WTC11 (cell line): ENCODE data around the gene CPSF4. TPM values are rescaled to one million over a fixed set of nuclear protein-coding genes. Genes with fewer than 3 reads are reported as not detected.

Experiments
- ATAC-seq: fragments of 200-7000 bp; cut with Tn5 transposase; 2 replicates; pipeline ENCODE4 v1.10.0; 2021; ENCODE audit warnings: mild to moderate bottlenecking, moderate library complexity
- CTCF ChIA-PET: fragments of 300-600 bp; sonication (Branson Sonifier 250); formaldehyde crosslinking; loops from one replicate; lab custom pipeline; 2021; ENCODE audit warnings: antibody characterized with exemption; lab: Charles Lee
- POLR2A ChIA-PET: fragments of 350-600 bp; sonication (Branson Sonifier 250); formaldehyde crosslinking; loops from one replicate; lab custom pipeline; 2021; ENCODE audit warnings: antibody characterized with exemption; lab: Charles Lee
- DNase-seq: peaks from one replicate; pipeline ENCODE4 v3.0.0; 2021; ENCODE audit warnings: low spot score
- H3K27ac Mint-ChIP-seq: 2 replicates; pipeline ENCODE4 v1.8.0; 2021; ENCODE audit warnings: mixed read lengths
- H3K27me3 Mint-ChIP-seq: 2 replicates; pipeline ENCODE4 v1.8.0; 2021; ENCODE audit warnings: low read depth, mild to moderate bottlenecking, moderate library complexity, mixed read lengths
- H3K36me3 Mint-ChIP-seq: 2 replicates; pipeline ENCODE4 v1.8.0; 2021; ENCODE audit warnings: mixed read lengths
- H3K4me1 Mint-ChIP-seq: 2 replicates; pipeline ENCODE4 v1.8.0; 2022; ENCODE audit warnings: mixed read lengths
- H3K4me3 Mint-ChIP-seq: 2 replicates; pipeline ENCODE4 v1.8.0; 2021; ENCODE audit warnings: mild to moderate bottlenecking, moderate library complexity, mixed read lengths
- H3K9me3 Mint-ChIP-seq: 2 replicates; pipeline ENCODE4 v1.8.0; 2021; ENCODE audit warnings: mixed read lengths
- ATF2 ChIP-seq: sonication (generic); formaldehyde crosslinking; IDR thresholded peaks from 2 replicates; pipeline ENCODE4 v1.8.1; 2022; ENCODE audit warnings: low read depth, missing genetic modification reagents, borderline replicate concordance
- ATF3 ChIP-seq: sonication (generic); formaldehyde crosslinking; conservative IDR thresholded peaks from 2 replicates; pipeline ENCODE4 v1.8.1; 2022; ENCODE audit warnings: mild to moderate bottlenecking, missing genetic modification reagents
- CREB1 ChIP-seq: sonication (generic); formaldehyde crosslinking; IDR thresholded peaks from 2 replicates; pipeline ENCODE4 v1.8.0; 2023; ENCODE audit warnings: mild to moderate bottlenecking, missing genetic modification reagents
- CREM ChIP-seq: sonication (generic); formaldehyde crosslinking; IDR thresholded peaks from 2 replicates; pipeline ENCODE4 v1.8.1; 2022; ENCODE audit warnings: mild to moderate bottlenecking, missing genetic modification reagents, moderate library complexity
- ELF4 ChIP-seq: sonication (generic); formaldehyde crosslinking; IDR thresholded peaks from 2 replicates; pipeline ENCODE4 v1.8.1; 2022; ENCODE audit warnings: low read depth, mild to moderate bottlenecking, moderate library complexity, missing genetic modification reagents
- EMX1 ChIP-seq: fragments of 250-450 bp; sonication (Bioruptor Pico); IDR thresholded peaks from 2 replicates; pipeline ENCODE4 v1.8.0; 2021; ENCODE audit warnings: mild to moderate bottlenecking
- FOXK1 ChIP-seq: sonication (generic); formaldehyde crosslinking; IDR thresholded peaks from 2 replicates; pipeline ENCODE4 v1.8.0; 2022; ENCODE audit warnings: mild to moderate bottlenecking, moderate library complexity, missing genetic modification reagents
- JAZF1 ChIP-seq: fragments of 250-450 bp; sonication (Bioruptor Pico); IDR thresholded peaks from 2 replicates; pipeline ENCODE4 v1.9.0; 2021; ENCODE audit warnings: moderate library complexity, mild to moderate bottlenecking, inconsistent platforms
- MXD4 ChIP-seq: fragments of 250-450 bp; sonication (Bioruptor Pico); IDR thresholded peaks from 2 replicates; pipeline ENCODE4 v1.8.0; 2021; ENCODE audit warnings: mild to moderate bottlenecking, moderate library complexity, borderline replicate concordance
- NFE2L1 ChIP-seq: sonication (generic); formaldehyde crosslinking; IDR thresholded peaks from 2 replicates; pipeline ENCODE4 v1.8.1; 2023; ENCODE audit warnings: missing genetic modification reagents
- TEAD4 ChIP-seq: sonication (generic); formaldehyde crosslinking; IDR thresholded peaks from 2 replicates; pipeline ENCODE4 v1.8.0; 2022; ENCODE audit warnings: mild to moderate bottlenecking, missing genetic modification reagents
- USF2 ChIP-seq: sonication (generic); formaldehyde crosslinking; IDR thresholded peaks from 2 replicates; pipeline ENCODE4 v1.8.1; 2023; ENCODE audit warnings: mild to moderate bottlenecking, missing genetic modification reagents, moderate library complexity
- ZBTB21 ChIP-seq: sonication (generic); formaldehyde crosslinking; IDR thresholded peaks from 2 replicates; pipeline ENCODE4 v1.8.1; 2023; ENCODE audit warnings: mild to moderate bottlenecking, missing genetic modification reagents, borderline replicate concordance
- ZNF121 ChIP-seq: sonication (generic); formaldehyde crosslinking; IDR thresholded peaks from 2 replicates; pipeline ENCODE4 v1.8.0; 2023; ENCODE audit warnings: missing genetic modification reagents
- ZNF138 ChIP-seq: sonication (generic); formaldehyde crosslinking; conservative IDR thresholded peaks from 2 replicates; pipeline ENCODE4 v1.8.1; 2022; ENCODE audit warnings: mild to moderate bottlenecking, moderate library complexity, missing genetic modification reagents
- ZNF396 ChIP-seq: fragments of 250-450 bp; sonication (Bioruptor Pico); IDR thresholded peaks from 2 replicates; pipeline ENCODE4 v1.8.0; 2021; ENCODE audit warnings: mild to moderate bottlenecking, moderate library complexity, borderline replicate concordance
- ZNF512 ChIP-seq: sonication (generic); formaldehyde crosslinking; IDR thresholded peaks from 2 replicates; pipeline ENCODE4 v1.8.1; 2022; ENCODE audit warnings: missing genetic modification reagents, borderline replicate concordance
- total RNA-seq: library from RNA; stranded (reverse); gene quantifications from 3 replicates; pipeline ENCODE4 v1.2.3, GENCODE V29; 2021
- TF ChIP-seq, protein P1 (sequence below): sonication (generic); formaldehyde crosslinking; conservative IDR thresholded peaks from 2 replicates; pipeline ENCODE4 v1.8.1; 2023; ENCODE audit warnings: mild to moderate bottlenecking, low read depth, missing genetic modification reagents, moderate library complexity
- TF ChIP-seq, protein P2 (sequence below): fragments of 250-450 bp; sonication (Bioruptor Pico); IDR thresholded peaks from 2 replicates; pipeline ENCODE4 v1.9.0; 2021; ENCODE audit warnings: moderate library complexity, mild to moderate bottlenecking, inconsistent platforms, borderline replicate concordance
- TF ChIP-seq, protein P3 (sequence below): fragments of 250-450 bp; sonication (Bioruptor Pico); IDR thresholded peaks from 2 replicates; pipeline ENCODE4 v1.9.0; 2021; ENCODE audit warnings: mild to moderate bottlenecking
- TF ChIP-seq, protein P4 (sequence below): sonication (generic); formaldehyde crosslinking; IDR thresholded peaks from 2 replicates; pipeline ENCODE4 v1.8.0; 2022; ENCODE audit warnings: mild to moderate bottlenecking, missing genetic modification reagents
- TF ChIP-seq, protein P5 (sequence below): fragments of 200-600 bp; IDR thresholded peaks from 2 replicates; pipeline ENCODE4 v1.8.0; 2022; ENCODE audit warnings: antibody characterized with exemption
- TF ChIP-seq, protein P6 (sequence below): sonication (generic); formaldehyde crosslinking; IDR thresholded peaks from 2 replicates; pipeline ENCODE4 v1.8.0; 2022; ENCODE audit warnings: mild to moderate bottlenecking, missing genetic modification reagents

CPSF4 gene
- total RNA-seq, 1 experiment from 2014 or later = 109 TPM

GRCh38 chr7:99392659-99393354 is 45.9 kb upstream of the CPSF4 start:
- ChIA-PET POLR2A (interaction anchor here (0.6 to 3.5 kb wide), 5 partner anchors 16 to 64 kb away, joined by 3 to 37 read pairs (median 3); partner anchors contain the start of genes ARPC1B, BUD31 and PDAP1), CTCF (interaction anchor here (1.1 to 2.5 kb wide), 4 partner anchors 16 to 33 kb away, joined by 5 to 15 read pairs (median 10); partner anchors contain the start of genes BUD31 and PDAP1)
- ATAC-seq (peak; percentile 79), DNase-seq (peak; percentile 86)
- peaks cover 32% of the 10 kb centered on the region for H3K36me3 Mint-ChIP-seq
- H3K9me3 Mint-ChIP-seq = no peaks in the 10 kb centered on the region
- no peaks in the 10 kb centered on the region for H3K27me3 Mint-ChIP-seq
- peak overlapping the region; percentile 98 for H3K27ac Mint-ChIP-seq
- peak overlapping the region; percentile 77 for H3K4me3 Mint-ChIP-seq
- peaks cover 12% of the 10 kb centered on the region for H3K4me1 Mint-ChIP-seq
- TF ChIP-seq, protein P1, sequence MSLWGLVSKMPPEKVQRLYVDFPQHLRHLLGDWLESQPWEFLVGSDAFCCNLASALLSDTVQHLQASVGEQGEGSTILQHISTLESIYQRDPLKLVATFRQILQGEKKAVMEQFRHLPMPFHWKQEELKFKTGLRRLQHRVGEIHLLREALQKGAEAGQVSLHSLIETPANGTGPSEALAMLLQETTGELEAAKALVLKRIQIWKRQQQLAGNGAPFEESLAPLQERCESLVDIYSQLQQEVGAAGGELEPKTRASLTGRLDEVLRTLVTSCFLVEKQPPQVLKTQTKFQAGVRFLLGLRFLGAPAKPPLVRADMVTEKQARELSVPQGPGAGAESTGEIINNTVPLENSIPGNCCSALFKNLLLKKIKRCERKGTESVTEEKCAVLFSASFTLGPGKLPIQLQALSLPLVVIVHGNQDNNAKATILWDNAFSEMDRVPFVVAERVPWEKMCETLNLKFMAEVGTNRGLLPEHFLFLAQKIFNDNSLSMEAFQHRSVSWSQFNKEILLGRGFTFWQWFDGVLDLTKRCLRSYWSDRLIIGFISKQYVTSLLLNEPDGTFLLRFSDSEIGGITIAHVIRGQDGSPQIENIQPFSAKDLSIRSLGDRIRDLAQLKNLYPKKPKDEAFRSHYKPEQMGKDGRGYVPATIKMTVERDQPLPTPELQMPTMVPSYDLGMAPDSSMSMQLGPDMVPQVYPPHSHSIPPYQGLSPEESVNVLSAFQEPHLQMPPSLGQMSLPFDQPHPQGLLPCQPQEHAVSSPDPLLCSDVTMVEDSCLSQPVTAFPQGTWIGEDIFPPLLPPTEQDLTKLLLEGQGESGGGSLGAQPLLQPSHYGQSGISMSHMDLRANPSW (CRISPR knock-in tag) = no peak
- TF ChIP-seq CREB1 (CRISPR knock-in tag) = no peak
- no peak for TF ChIP-seq ATF3 (CRISPR knock-in tag)
- TF ChIP-seq, protein P2, sequence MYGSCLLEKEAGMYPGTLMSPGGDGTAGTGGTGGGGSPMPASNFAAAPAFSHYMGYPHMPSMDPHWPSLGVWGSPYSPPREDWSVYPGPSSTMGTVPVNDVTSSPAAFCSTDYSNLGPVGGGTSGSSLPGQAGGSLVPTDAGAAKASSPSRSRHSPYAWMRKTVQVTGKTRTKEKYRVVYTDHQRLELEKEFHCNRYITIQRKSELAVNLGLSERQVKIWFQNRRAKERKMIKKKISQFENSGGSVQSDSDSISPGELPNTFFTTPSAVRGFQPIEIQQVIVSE (CRISPR knock-in tag) = no peak
- TF ChIP-seq MXD4 = no peak
- TF ChIP-seq NFE2L1 (CRISPR knock-in tag) = no peak
- TF ChIP-seq ZNF121 (CRISPR knock-in tag) = no peak
- TF ChIP-seq, protein P3, sequence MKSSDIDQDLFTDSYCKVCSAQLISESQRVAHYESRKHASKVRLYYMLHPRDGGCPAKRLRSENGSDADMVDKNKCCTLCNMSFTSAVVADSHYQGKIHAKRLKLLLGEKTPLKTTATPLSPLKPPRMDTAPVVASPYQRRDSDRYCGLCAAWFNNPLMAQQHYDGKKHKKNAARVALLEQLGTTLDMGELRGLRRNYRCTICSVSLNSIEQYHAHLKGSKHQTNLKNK (CRISPR knock-in tag) = peak; percentile 68
- no peak for TF ChIP-seq ATF2 (CRISPR knock-in tag)
- no peak for TF ChIP-seq ZNF512 (CRISPR knock-in tag)
- TF ChIP-seq FOXK1 = no peak
- TF ChIP-seq, protein P4, sequence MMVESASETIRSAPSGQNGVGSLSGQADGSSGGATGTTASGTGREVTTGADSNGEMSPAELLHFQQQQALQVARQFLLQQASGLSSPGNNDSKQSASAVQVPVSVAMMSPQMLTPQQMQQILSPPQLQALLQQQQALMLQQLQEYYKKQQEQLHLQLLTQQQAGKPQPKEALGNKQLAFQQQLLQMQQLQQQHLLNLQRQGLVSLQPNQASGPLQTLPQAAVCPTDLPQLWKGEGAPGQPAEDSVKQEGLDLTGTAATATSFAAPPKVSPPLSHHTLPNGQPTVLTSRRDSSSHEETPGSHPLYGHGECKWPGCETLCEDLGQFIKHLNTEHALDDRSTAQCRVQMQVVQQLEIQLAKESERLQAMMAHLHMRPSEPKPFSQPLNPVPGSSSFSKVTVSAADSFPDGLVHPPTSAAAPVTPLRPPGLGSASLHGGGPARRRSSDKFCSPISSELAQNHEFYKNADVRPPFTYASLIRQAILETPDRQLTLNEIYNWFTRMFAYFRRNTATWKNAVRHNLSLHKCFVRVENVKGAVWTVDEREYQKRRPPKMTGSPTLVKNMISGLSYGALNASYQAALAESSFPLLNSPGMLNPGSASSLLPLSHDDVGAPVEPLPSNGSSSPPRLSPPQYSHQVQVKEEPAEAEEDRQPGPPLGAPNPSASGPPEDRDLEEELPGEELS (CRISPR knock-in tag) = peak; percentile 62
- TF ChIP-seq TEAD4 (CRISPR knock-in tag) = no peak
- TF ChIP-seq, protein P5, sequence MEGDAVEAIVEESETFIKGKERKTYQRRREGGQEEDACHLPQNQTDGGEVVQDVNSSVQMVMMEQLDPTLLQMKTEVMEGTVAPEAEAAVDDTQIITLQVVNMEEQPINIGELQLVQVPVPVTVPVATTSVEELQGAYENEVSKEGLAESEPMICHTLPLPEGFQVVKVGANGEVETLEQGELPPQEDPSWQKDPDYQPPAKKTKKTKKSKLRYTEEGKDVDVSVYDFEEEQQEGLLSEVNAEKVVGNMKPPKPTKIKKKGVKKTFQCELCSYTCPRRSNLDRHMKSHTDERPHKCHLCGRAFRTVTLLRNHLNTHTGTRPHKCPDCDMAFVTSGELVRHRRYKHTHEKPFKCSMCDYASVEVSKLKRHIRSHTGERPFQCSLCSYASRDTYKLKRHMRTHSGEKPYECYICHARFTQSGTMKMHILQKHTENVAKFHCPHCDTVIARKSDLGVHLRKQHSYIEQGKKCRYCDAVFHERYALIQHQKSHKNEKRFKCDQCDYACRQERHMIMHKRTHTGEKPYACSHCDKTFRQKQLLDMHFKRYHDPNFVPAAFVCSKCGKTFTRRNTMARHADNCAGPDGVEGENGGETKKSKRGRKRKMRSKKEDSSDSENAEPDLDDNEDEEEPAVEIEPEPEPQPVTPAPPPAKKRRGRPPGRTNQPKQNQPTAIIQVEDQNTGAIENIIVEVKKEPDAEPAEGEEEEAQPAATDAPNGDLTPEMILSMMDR = no peak
- peak; percentile 35; the same call in 1 of the 2 replicates for TF ChIP-seq ZBTB21 (CRISPR knock-in tag)
- TF ChIP-seq, protein P6, sequence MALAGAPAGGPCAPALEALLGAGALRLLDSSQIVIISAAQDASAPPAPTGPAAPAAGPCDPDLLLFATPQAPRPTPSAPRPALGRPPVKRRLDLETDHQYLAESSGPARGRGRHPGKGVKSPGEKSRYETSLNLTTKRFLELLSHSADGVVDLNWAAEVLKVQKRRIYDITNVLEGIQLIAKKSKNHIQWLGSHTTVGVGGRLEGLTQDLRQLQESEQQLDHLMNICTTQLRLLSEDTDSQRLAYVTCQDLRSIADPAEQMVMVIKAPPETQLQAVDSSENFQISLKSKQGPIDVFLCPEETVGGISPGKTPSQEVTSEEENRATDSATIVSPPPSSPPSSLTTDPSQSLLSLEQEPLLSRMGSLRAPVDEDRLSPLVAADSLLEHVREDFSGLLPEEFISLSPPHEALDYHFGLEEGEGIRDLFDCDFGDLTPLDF (CRISPR knock-in tag) = peak; percentile 74; the same call in 1 of the 2 replicates
- TF ChIP-seq JAZF1 (CRISPR knock-in tag) = no peak
- TF ChIP-seq CREM (CRISPR knock-in tag) = no peak
- TF ChIP-seq ELF4 (CRISPR knock-in tag) = no peak
- no peak for TF ChIP-seq ZNF138 (CRISPR knock-in tag)
- TF ChIP-seq USF2 (CRISPR knock-in tag) = peak; percentile 24; the same call in 1 of the 2 replicates
- no peak for TF ChIP-seq ZNF396 (CRISPR knock-in tag)
- TF ChIP-seq EMX1 (CRISPR knock-in tag) = peak; percentile 22; the same call in 1 of the 2 replicates
